Activated naive CD4-positive, alpha-beta T cell treated with anti-CD3 and anti-CD28 coated beads, Interleukin-2, amount 50 U/mL, for 16 hours (primary cell): ENCODE data around the gene GOLGA2.
A peak's percentile ranks its signal among the peaks of the same experiment; 100 is the strongest.
"Not testable (repeated sequence)": the region's sequence is repeated elsewhere in the genome, so short reads cannot be mapped to it uniquely, and the experiment has no call there.

ENCODE experiments used
- DNase-seq: peaks from one replicate; pipeline ENCODE4 v3.0.0-alpha.2; 2020

GOLGA2 gene

DNA sequence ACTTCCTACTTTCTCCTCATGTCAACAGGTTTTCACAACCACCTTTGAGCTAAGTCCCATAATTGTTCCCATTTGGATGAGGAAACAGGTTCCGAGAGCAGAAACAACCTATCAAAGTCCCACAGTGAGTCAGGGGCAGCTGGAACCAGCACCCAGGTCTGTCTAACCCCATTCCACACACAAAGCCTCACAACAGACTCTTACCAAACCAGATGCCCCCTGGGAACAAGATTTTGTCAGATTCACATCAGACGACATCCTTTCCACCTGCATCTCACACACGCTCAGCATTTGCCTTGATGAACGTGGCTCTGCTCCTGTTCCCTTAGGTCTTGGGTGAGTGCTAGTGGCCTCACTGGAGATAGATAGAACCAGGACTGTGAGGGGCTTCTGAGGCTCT is 17.3 kb upstream of the GOLGA2 start:
- no peak for DNase-seq

DNA sequence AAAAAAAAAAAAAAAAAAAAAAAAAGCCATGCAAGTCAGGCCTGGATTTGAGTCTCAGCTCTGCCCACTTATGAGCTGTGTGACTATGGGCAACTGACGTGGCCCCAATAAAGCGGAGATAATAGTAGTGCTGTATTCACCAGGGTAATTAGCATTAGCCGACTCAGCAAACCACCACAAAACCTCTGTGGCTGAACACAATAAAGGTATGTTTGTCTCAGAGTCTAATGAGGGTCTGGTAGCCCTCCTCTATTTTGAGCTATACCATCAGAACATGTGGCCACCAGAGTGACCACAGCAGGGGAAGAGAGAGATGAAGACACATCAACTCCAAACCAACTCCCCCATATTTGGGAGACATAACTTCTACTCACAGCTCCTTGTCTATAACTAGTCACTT is 16.2 kb upstream of the GOLGA2 start:
- no peak for DNase-seq

DNA sequence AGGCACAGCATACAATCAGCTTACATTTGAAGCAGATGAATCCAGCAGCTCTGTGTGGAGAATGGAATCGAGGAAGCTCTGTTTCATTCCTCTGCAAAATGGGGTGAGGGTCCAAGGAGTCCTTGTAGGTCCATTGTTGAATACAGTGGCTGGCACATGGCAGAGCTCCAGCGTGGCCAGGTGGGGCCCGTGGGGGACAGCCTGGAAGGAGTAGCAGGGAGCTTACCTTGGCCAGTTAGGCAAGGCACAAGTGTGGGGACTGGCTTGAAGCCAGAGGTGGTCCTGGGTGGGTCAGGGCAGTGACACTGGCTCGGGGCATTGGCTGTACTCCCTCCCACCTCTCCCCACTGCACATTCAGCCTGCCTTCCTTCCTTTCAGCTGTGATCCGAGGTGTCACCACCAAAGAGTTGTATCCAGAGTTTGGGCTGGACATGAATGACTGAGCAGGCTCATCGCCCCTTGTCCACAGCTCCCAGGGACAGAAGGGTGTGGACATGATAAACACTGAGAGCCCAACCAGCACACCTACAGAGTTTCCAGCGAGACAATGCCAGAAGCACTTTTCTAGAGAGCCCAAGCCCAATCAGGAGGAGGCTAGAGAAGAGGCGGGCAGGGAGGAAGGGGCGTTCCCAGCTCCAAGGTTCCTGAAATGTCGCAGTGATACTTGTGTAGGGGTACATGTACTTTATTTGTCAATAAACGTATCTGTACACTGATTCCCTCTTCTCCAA is 12.6 kb upstream of the GOLGA2 start:
- no peak for DNase-seq

DNA sequence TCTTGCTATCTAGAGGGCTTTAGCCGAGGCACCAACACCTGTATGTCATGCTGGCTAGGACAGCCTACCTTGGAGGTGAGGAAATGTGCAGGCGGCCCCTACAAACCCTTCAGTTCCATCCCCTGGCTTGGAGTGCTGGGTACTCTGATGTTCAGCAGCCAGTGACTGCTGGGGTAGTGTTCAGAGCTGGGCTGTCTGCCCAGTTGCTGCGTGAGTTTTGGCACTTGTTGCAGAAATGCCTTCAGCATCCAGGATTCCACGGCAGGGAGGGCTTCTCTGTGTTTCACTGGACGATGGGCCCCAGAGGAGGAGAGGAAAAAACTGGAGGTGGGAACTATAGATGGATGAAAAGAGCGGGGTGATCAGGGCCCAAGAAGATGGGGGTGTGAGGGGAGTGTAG is 10.6 kb upstream of the GOLGA2 start:
- DNase-seq, result no peak

DNA sequence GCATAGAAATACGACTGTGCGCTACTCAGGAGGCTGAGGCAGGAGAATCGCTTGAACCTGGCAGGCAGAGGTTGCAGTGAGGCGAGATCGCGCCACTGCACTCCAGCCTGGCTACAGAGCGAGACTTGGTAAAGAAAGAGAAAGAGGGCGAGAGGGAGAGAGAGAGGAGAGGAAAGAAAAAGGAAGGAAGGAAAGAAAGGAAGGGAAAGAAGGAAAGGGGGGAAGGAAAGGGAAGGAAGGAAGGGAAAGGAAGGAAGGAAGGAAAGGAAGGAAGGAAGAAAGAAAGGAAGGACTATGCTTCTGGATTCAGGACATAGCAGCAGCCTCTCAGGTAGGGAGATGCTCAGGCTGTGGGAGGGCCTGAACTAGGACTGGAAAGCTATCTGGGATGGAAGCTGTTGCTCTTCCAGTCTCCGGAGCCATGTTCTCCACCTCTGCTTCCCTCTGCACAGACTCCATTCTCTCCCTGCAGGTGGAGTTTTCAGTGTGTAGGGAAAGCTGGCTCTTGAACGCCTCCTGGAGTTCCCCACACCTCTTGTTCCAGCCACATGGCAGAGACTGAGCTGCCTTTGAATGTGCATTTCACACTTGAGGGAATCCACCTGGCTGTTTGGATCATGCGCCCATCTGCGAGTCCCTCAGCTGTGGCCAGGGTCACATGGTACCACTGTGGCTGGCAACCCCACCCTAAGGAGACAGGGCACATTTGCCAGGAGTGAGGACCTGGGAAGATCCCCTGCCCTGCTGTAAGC is 9.4 kb upstream of the GOLGA2 start:
- DNase-seq, result no peak

DNA sequence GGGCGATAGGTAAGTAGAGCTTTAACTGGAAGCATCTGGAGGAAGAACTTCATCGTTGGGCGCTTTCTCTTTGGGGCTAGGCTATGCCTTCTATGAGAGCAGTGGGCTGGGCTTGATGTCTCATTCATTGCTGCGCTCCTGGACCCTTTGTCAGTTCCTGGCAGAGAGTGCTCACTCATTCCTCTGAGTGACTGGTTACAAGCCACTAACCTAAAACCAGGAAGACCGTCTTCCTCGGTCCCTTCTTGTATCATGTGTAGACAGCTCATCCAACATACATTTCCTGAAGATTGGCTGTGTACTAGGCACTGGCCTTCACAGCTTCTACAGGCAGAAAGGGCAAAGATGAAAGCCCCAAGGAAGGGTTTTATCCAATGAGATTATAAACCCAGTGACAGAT is 6.7 kb upstream of the GOLGA2 start:
- no peak for DNase-seq

DNA sequence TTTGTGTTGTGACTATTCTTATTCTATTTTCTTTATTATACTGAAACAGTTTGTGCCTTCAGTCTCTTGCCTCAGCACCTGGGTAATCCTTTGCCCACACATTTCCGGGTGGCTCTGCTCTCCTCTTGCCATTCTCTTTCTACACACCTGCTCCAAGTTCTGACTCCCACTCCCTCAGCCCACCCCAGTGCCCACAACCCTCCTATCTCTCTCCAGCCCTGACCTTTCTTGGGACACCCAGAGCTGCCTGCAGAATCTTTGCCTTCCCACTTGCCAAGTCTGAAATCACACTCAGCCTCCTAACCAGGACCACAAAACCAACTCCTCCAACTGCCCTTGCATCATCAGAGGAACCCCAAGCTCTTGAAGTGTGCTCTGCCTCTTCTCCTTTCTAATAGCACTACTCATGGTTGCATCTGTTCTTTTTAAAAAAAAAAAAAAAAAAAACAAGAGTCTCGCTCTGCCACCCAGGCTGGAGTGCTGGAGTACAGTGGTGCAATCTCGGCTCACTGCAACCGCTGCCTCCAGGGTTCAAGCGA is 4.3 kb upstream of the GOLGA2 start:
- no peak for DNase-seq

DNA sequence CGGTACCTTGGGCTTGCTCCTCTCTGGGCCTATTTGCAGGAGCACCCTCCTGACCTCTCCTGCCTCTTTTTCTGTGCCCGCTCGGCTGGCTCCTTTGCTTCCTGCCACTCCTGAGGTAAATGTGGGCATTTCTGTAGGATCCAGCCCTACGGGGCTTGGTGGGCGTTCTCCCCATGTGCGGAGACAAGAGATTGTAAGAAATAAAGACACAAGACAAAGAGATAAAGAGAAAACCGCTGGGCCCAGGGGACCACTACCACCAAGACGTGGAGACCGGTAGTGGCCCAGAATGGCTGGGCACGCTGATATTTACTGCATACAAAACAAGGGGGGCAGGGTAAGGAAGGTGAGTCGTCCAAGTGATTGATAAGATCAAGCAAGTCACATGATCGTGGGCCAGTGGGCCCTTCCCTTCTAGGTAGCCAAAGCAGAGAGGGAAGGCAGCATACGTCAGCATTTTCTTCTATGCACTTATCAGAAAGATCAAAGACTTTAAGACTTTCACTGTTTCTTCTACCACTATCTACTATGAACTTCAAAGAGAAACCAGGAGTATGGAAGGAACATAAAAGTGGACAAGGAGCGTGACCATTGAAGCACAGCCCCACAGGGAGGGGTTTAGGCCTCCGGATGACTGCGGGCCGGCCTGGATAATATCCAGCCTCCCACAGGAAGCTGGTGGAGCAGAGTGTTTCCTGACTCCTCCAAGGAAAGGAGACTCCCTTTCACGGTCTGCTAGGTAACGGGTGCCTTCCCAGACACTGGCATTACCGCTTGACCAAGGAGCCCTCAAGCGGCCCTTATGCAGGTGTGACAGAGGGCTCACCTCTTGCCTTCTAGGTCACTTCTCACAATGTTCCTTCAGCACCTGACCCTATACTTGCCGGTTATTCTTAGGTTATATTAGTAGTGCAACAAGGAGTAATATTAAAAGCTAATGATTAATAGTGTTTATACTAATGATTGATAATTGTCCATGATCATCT is 3.6 kb upstream of the GOLGA2 start:
- DNase-seq, result not testable (repeated sequence)

DNA sequence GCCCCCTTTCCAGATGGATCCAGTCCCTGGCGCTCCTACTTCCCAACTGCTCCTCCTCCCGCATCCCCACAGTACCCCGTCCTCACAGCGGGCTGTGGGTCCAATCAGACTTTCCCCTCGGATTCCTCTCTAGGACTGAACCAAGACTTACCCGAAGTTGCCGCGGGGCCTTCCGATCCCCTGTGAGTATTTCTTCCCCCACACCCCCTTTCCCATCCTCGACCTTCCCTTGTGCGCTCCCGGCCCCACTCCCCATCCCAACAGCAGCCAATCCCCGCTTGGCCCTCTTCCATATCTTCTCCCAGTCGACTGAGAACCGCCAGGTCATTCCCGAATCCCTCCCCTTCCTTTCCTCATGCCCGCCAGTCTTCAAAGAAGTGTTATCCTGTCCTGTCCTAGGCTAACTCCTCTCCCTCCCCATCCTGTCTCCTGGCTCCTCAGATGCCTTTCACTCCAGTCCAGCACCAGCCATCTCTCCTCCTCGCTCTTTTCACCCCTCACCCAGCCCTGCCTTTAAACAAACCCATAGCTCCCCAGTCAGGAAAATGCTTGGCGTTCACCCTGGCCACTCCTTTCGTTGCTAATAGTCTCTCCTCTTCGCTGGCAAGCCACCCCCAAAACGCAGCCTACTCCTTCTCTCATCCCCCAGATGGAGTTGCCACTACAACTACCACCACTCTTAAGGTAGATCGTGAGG is 915 bp upstream of the GOLGA2 start:
- no peak for DNase-seq

DNA sequence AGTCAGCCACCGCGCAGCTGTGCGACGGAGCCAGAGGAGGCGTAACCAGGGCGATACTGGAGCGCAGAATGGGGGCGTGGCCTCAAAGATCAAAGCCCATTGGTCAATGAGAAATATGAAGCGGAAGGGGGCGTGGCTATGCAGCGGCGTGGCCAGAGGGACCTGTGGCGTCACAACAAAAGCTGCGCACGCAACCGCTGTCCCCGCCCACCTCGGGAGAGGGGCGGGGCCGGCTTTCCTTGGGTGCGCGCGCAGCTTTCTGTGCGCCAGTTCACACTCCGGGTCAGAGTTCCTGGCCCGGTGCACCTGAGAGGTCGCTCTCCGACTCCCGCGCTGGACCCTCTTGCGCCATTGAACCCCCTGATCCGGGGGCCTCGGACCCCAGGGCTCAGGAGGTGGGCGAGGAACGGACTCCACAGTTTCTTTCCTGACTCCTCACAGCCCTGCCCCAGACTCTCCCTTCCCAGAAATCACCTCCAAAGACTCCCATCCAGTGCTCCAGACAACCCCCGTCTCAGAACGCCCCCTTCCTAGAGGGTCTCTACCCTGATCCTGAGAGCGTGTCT is 284 bp upstream of the GOLGA2 start, which contains the start of gene SWI5:
Gene SWI5 (plus strand): TSS at position 269 of the 566 bp plus-strand sequence.
- peak; percentile 100 for DNase-seq

DNA sequence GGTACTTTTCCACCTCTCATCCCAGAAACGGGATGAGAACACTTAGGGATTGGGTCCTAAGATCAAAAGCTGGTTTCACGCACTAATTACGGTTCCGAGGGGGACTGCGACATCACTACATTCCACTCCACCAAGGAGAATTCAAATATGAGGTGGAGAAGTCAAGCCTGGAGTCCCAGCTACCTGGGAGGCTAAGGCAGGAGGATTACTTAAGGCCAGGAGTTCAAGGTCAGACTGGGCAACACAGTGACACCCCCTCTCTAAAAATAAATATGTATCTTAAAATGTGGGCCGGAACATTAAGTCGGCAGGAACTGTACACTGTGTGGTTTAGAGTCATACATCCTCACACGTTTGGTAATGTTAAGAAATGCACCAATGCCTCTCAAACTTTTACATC is 1.6 kb downstream of the GOLGA2 start:
- no peak for DNase-seq

DNA sequence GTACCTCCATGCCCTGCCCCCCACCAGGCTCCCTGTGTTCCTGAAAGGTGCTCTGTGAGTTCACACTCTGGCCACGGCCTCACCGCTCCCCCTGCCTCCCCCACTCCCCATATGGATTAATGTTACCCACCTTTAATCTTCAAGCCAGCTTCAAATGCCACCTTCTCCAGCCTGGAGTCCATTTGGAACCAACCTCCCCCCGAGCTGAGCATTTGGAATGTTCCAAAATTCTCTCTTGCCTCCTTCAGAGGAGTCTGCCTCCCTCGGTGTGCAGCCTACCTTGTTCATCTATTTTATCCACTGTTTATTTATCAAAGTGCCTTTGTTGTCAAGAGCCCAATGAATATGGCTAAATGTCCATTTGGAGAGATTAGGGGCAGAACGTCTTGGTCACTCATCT is 4.3 kb downstream of the GOLGA2 start:
- DNase-seq, result no peak

DNA sequence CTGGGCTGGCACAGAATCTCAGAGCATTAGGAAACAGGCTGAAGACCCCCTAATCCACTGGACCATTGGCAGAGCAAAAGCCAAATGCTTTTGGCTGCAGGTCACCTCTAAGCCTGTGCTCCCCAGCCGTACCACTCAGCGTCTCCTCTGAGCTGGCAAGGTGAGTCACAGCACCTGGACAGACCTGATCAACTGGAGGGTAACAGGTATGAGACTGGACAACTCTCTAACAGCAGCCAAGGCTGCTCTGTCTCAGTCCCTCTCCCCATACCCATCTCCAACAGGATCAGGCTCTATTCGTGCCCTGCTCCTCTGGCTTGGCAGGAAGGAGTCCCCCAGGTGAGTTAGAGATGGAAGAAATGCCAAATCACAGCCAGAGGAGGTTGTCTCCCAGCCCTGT is 4.7 kb downstream of the GOLGA2 start:
- DNase-seq, result no peak

DNA sequence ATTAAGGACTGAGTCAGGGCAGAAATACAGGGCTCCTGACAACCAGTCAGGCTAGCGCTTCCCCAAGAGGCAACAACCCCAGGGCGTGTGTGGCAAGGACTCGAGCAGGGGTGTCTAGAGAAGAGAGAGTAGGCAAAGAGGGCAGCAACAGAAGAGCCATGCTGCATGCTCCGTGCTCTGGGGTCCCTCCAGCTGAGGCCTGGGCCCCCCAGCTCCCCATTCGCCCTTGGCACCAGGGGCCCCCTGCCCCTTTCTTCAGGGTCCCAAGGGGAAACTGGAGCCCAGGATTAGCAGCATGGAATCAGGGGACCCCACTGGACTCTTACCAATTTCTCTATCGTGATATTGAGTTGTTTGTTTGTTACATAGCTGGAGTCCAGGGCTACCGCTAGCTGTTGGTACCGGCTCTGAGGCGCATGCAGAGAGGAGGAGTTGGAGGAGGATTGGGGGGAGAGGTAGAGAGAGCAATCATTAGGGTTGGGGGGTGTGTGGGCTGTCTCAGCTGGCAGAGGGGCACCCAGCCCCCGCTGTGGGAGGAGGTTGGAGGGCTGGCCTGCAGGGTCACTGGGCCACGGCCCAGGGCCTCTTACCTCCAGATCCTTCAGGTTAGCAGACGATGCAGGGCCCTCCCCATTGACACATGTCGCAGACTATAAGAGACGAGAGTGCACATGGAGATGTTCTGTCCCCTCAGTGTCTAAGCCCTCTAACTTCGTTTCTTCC is 8.8 kb downstream of the GOLGA2 start:
- DNase-seq, result no peak

DNA sequence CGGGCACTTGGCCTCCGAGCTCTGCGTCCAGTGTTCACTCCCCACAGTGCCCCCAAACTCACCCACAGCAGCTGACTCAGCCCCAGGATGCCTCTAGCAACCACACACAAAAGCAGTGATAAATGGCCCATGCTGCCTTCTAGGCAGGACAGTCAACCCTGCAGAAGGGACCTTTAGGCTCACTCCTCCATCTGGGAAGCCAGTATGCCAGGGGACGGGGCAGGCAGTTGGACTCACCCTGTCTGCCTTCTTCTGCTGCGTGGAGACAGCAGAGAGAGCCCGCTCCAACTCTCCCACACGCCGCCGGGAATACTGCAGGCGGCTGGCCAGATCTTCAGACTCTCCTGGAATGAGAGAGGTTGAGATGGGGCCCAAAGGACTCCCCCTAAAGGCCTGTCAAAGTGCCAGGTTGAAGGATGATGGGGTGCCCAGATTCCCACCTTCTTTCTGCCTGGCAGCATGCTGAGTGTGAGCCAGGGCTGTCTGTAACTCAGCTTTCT is 10.4 kb downstream of the GOLGA2 start:
- no peak for DNase-seq

DNA sequence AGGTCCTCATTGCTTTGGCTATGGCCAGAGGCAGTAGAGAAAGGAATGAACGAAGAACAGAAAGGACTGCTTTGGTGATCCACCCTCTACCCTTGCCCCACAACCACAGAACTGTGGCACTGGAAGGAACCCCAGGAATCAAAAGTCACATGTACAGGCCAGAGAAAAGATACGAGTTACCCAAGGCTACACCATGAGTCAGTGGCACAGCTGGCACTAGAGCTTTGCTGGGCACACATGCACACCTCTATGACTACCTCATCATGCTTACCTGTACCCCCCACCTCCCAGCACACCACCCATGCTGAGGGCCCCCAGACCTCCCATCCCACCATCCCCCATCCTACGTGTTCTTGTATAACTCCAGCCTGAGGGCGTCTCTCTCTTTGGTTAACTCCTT is 13.1 kb downstream of the GOLGA2 start:
- DNase-seq, result no peak

DNA sequence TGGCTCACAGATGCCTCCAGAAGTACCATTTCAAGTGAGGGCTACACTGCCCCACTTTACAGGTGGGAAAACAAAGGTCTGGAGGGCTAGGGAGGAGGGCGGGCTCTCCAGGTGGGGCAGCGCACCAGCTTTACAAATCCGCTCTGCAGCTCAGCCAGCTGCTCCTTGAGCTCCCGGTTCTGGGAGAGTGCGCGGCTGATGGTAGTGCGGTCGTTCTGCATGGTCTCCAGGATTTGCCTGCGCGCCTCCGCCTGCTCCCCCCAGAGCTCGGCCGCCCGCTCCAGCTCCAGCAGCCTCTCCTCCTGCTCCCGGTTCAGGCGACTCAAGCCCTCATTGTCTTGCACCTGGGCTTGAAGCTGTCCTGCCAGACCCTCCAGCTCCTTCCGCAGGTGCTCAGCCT is 15.5 kb downstream of the GOLGA2 start:
- DNase-seq, result no peak

DNA sequence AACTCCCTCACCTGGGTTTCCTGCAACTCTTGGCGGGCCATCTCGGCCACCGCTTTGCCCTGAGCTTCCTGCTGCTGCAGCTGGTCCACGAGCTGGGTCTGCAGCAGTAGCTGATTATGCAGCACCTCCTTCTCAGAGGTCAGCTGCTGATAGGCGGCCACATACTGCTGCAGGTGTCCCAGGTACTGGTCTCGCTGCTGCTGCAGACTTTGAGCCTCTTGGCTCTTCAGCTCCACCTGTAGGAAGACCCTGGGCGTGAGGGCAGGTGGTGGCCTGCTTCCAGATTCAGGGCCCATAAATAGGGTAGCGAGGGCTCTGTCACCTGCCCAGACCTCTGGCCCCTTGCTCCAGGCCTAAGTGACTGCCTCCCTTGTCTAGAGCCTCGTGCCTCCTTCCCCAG is 16.7 kb downstream of the GOLGA2 start:
- DNase-seq, result no peak

DNA sequence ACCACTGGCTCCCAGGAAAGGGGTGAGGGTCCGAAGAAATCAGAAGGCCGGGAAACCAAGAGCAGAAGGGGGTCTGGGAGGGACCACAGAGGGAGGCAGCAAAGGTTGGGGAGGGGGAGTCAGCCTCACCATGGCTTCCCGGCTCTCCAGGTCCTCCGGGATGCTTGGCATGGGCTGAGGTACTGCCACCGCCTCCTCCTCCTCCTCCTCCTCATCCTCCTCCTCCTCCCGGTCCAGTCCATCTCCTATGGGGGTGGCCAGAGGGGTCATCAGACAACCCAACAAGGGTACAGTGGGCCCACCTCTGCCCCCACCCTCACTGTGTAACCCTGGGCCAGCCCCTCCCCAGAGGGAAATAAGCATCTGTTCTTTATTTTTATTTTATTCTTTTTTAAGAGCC is 17.5 kb downstream of the GOLGA2 start:
- no peak for DNase-seq

DNA sequence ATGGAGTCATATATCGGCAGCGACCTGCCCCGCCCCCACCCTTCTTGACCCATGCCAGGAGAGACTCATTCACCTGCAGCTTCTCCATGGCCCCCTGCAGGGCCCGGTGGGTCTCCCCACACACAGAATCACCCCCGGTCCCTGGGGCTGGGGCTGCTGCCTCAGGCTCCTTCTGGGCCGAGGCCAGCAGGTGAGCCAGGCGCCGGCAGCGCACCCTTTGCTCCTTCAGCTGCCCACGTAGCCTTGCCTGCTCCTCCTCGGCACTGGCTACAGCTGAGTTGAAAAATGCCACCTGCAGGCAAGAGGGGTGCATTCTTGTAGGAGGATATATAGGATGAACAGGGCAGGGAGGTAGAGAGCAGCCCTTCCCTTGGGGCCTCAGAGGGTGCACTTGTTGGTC is 17.9 kb downstream of the GOLGA2 start:
- no peak for DNase-seq
